SK-N-SH (cell line): ENCODE data around the gene IQGAP2. TPM values are rescaled to one million over a fixed set of nuclear protein-coding genes. Genes with fewer than 3 reads are reported as not detected.

Experiments
- CTCF ChIA-PET: fragments of 300-600, 350-600 bp; formaldehyde crosslinking; extraction: SDS; loops from one replicate; lab custom pipeline; 2021; lab: Yijun Ruan, JAX
- POLR2A ChIA-PET: fragments of 350-600 bp; sonication (Branson Sonifier 250); formaldehyde crosslinking; extraction: SDS; loops from one replicate; lab custom pipeline; 2020; ENCODE audit warnings: antibody characterized with exemption, inconsistent platforms; lab: Yijun Ruan, JAX
- DNase-seq: peaks from one replicate; pipeline ENCODE4 v3.0.0; 2012
- H2AFZ ChIP-seq: fragments of 200-600 bp; sonication (generic); 2 replicates; pipeline ENCODE4 v1.8.1; 2016; ENCODE audit warnings: antibody characterized with exemption, mild to moderate bottlenecking, low read depth
- H3F3A ChIP-seq: fragments of 200-600 bp; sonication (generic); replicated peaks from 2 replicates; pipeline ENCODE3; 2016; ENCODE audit warnings: antibody characterized with exemption, mild to moderate bottlenecking; ENCODE audit not compliant: insufficient read depth
- H3K27ac ChIP-seq, 2 experiments: fragments of 200-500 bp in 1 of 2; fragments of 200-600 bp in 1 of 2; sonication (Bioruptor generic) in 1 of 2; sonication (generic), shearing (Covaris generic) in 1 of 2; 2 replicates each; pipeline versions ENCODE4 v1.5.1 to v1.6.1; 2014 to 2016; ENCODE audit warnings: low read depth in 2 of 2, inconsistent platforms in 1 of 2, low read length in 1 of 2, mild to moderate bottlenecking in 1 of 2, mixed read lengths in 1 of 2
- H3K27me3 ChIP-seq: fragments of 200-600 bp; sonication (generic), shearing (Covaris generic); 2 replicates; pipeline ENCODE4 v1.6.1; 2016; ENCODE audit warnings: mixed run types; ENCODE audit not compliant: insufficient read depth
- H3K36me3 ChIP-seq, 2 experiments: fragments of 200-500 bp in 1 of 2; fragments of 200-600 bp in 1 of 2; sonication (Bioruptor generic) in 1 of 2; sonication (generic) in 1 of 2; replicated peaks in 1 of 2; 2 replicates each; pipeline versions ENCODE3 to v1.5.1; 2014 to 2016; ENCODE audit warnings: low read length in 1 of 2, mild to moderate bottlenecking in 1 of 2; ENCODE audit not compliant: insufficient read depth in 2 of 2, control insufficient read depth in 1 of 2
- H3K4me1 ChIP-seq, 2 experiments: fragments of 200-500 bp in 1 of 2; fragments of 200-600 bp in 1 of 2; sonication (Bioruptor generic) in 1 of 2; sonication (generic), shearing (Covaris generic) in 1 of 2; 2 replicates each; pipeline versions ENCODE4 v1.5.1 to v1.6.1; 2014 to 2016; ENCODE audit warnings: low read depth in 1 of 2, low read length in 1 of 2, mixed run types in 1 of 2; ENCODE audit not compliant: insufficient read depth in 2 of 2, control insufficient read depth in 1 of 2
- H3K4me2 ChIP-seq: fragments of 200-600 bp; sonication (generic), shearing (Covaris generic); 2 replicates; pipeline ENCODE4 v1.6.1; 2017; ENCODE audit warnings: mixed run types
- H3K4me3 ChIP-seq, 2 experiments: fragments of 200-500 bp in 1 of 2; fragments of 200-600 bp in 1 of 2; sonication (Bioruptor generic) in 1 of 2; sonication (generic), shearing (Covaris generic) in 1 of 2; 2 replicates each; pipeline versions ENCODE4 v1.5.1 to v1.8.1; 2014 to 2016; ENCODE audit warnings: low read depth in 2 of 2, inconsistent platforms in 1 of 2, low read length in 1 of 2, mild to moderate bottlenecking in 1 of 2, mixed read lengths in 1 of 2, moderate library complexity in 1 of 2
- H3K79me2 ChIP-seq: fragments of 200-600 bp; sonication (generic); 2 replicates; pipeline ENCODE4 v1.8.1; 2017; ENCODE audit warnings: mild to moderate bottlenecking; ENCODE audit not compliant: insufficient read depth
- H3K9ac ChIP-seq: fragments of 200-600 bp; sonication (generic); 2 replicates; pipeline ENCODE4 v1.6.1; 2017; ENCODE audit warnings: mixed run types
- H3K9me2 ChIP-seq: fragments of 200-600 bp; sonication (generic); 2 replicates; pipeline ENCODE4 v1.6.1; 2017; ENCODE audit warnings: mixed run types
- H3K9me3 ChIP-seq: fragments of 200-600 bp; sonication (generic); 2 replicates; pipeline ENCODE4 v1.6.1; 2017; ENCODE audit warnings: mixed run types, mild to moderate bottlenecking, moderate library complexity
- H4K20me1 ChIP-seq: fragments of 200-600 bp; sonication (generic); 2 replicates; pipeline ENCODE4 v1.6.1; 2017; ENCODE audit warnings: mild to moderate bottlenecking, mixed run types; ENCODE audit not compliant: insufficient read depth
- CTCF ChIP-seq: fragments of 200-600 bp; sonication (generic); IDR thresholded peaks from 2 replicates; pipeline ENCODE4 v1.6.1; 2017; ENCODE audit warnings: antibody characterized with exemption, mild to moderate bottlenecking, moderate library complexity
- EP300 ChIP-seq, 2 experiments: IDR thresholded peaks; 2 replicates each; pipeline versions ENCODE4 v1.4.0 to v1.6.1; 2012; ENCODE audit warnings: borderline replicate concordance in 1 of 2, low read depth in 1 of 2, low read length in 1 of 2
- FOSL2 ChIP-seq: IDR thresholded peaks from 2 replicates; pipeline ENCODE4 v1.4.0; 2012; ENCODE audit warnings: low read depth, mild to moderate bottlenecking, moderate library complexity, borderline replicate concordance
- FOXJ3 ChIP-seq: sonication (generic); formaldehyde crosslinking; IDR thresholded peaks from 2 replicates; pipeline ENCODE4 v1.5.1; 2020; ENCODE audit warnings: mild to moderate bottlenecking, missing genetic modification reagents
- FOXM1 ChIP-seq: IDR thresholded peaks from 2 replicates; pipeline ENCODE4 v1.4.0; 2012; ENCODE audit warnings: low read depth, mild to moderate bottlenecking
- GABPA ChIP-seq: IDR thresholded peaks from 2 replicates; pipeline ENCODE4 v1.4.0; 2012; ENCODE audit warnings: low read depth, mild to moderate bottlenecking
- MXI1 ChIP-seq: IDR thresholded peaks from 2 replicates; pipeline ENCODE4 v1.6.1; 2012; ENCODE audit warnings: mild to moderate bottlenecking, low read depth, low read length, improper control_type of control experiment
- NRF1 ChIP-seq: IDR thresholded peaks from 2 replicates; pipeline ENCODE4 v1.6.1; 2012; ENCODE audit warnings: low read depth, mild to moderate bottlenecking, low read length
- REST ChIP-seq: IDR thresholded peaks from 2 replicates; pipeline ENCODE4 v1.6.1; 2012; ENCODE audit warnings: mild to moderate bottlenecking, low read depth, low read length, moderate library complexity
- RFX5 ChIP-seq: IDR thresholded peaks from 2 replicates; pipeline ENCODE4 v1.6.1; 2012; ENCODE audit warnings: mild to moderate bottlenecking, improper control_type of control experiment, low read length
- RXRA ChIP-seq: IDR thresholded peaks from 2 replicates; pipeline ENCODE4 v1.4.0; 2012; ENCODE audit warnings: low read depth, mild to moderate bottlenecking, borderline replicate concordance
- SIN3A ChIP-seq: IDR thresholded peaks from 2 replicates; pipeline ENCODE4 v1.6.1; 2012; ENCODE audit warnings: low read depth, mild to moderate bottlenecking, low read length, moderate library complexity, borderline replicate concordance
- USF1 ChIP-seq: IDR thresholded peaks from 2 replicates; pipeline ENCODE4 v1.4.0; 2012; ENCODE audit warnings: low read depth, borderline replicate concordance
- YY1 ChIP-seq: IDR thresholded peaks from 2 replicates; pipeline ENCODE4 v1.4.0; 2012; ENCODE audit warnings: low read depth, mild to moderate bottlenecking
- ZBTB33 ChIP-seq: IDR thresholded peaks from 2 replicates; pipeline ENCODE4 v1.4.0; 2012; ENCODE audit warnings: low read depth, borderline replicate concordance
- WGBS: methylation state at CpG from one replicate; pipeline ENCODE4 v1.1.6; 2017; ENCODE audit warnings: low lambda C conversion rate; 5-methylcytosine and 5-hydroxymethylcytosine counted together
- polyA plus RNA-seq, 3 experiments: library from polyadenylated mRNA; depleted of rRNA; stranded (reverse); fragments of >200 nt; gene quantifications; 2 replicates each; pipeline ENCODE4 v1.2.3, GENCODE V29; 2012

Gene IQGAP2
- polyA plus RNA-seq, 1 of the 3 experiments (the other 2 are of a cell fraction): 2.1 TPM

- Histone ChIP-seq H3K9ac (no peak overlapping the region), H3K79me2 (no peaks in the 10 kb centered on the region), H2AFZ (no peak overlapping the region), H3K9me2 (no peaks in the 10 kb centered on the region), H4K20me1 (no peaks in the 10 kb centered on the region), H3K4me3 (no peak overlapping the region), H3F3A (no peaks in the 10 kb centered on the region), H3K36me3 (peaks cover 0 to 2% of the 10 kb centered on the region in 2 experiments), H3K4me2 (no peak overlapping the region), H3K9me3 (no peaks in the 10 kb centered on the region), H3K27me3 (no peaks in the 10 kb centered on the region), H3K4me1 (peaks cover 0 to 12% of the 10 kb centered on the region in 2 experiments; a peak in 3 of 4 replicates), H3K27ac (no peak overlapping the region)
- no peak for DNase-seq
- POLR2A ChIA-PET: no interaction called here
- CTCF ChIA-PET: no interaction called here
- TF ChIP-seq EP300 (IDR thresholded peaks at IDR 0.05; ENCODE audit: borderline replicate concordance in 1 of 2, low read depth in 1 of 2, low read length in 1 of 2) (no peak), ZBTB33 (no peak), GABPA (no peak), SIN3A (no peak), REST (no peak), RXRA (no peak), FOSL2 (no peak), RFX5 (no peak), FOXJ3 (CRISPR knock-in tag) (no peak), NRF1 (no peak)
- WGBS: 90% methylated on average over 6 of the region's 6 CpGs
Measured at GRCh38 chr5:76664079-76664478, 261.0 kb downstream of the IQGAP2 start.

- no peak overlapping the region for H3K27ac ChIP-seq
- no peaks in the 10 kb centered on the region for H3K4me1 ChIP-seq
- H3K79me2 ChIP-seq: no peaks in the 10 kb centered on the region
- H3K36me3 ChIP-seq: no peaks in the 10 kb centered on the region
- H2AFZ ChIP-seq: no peak overlapping the region
- no peak overlapping the region for H3K4me2 ChIP-seq
- H4K20me1 ChIP-seq: no peaks in the 10 kb centered on the region
- ChIA-PET POLR2A (no interaction called here), CTCF (no interaction called here)
- H3K9me2 ChIP-seq: no peaks in the 10 kb centered on the region
- no peaks in the 10 kb centered on the region for H3K9me3 ChIP-seq
- DNase-seq: no peak
- H3F3A ChIP-seq: no peaks in the 10 kb centered on the region
- 85% methylated on average over 2 of the region's 2 CpGs for WGBS
- no peak overlapping the region for H3K4me3 ChIP-seq
- no peaks in the 10 kb centered on the region for H3K27me3 ChIP-seq
- H3K9ac ChIP-seq: no peak overlapping the region
- no peak for TF ChIP-seq YY1
- no peak for TF ChIP-seq FOXJ3 (CRISPR knock-in tag)
- no peak for TF ChIP-seq CTCF
- TF ChIP-seq USF1: no peak
- TF ChIP-seq MXI1: no peak
- TF ChIP-seq REST: no peak
- no peak for TF ChIP-seq FOXM1
Measured at GRCh38 chr5:76667495-76667894, 264.4 kb downstream of the IQGAP2 start.
